GM23338 (cell line): ENCODE data around the gene ATG7. TPM values are rescaled to one million over a fixed set of nuclear protein-coding genes. Genes with fewer than 3 reads are reported as not detected.
"Not testable (repeated sequence)": the region's sequence is repeated elsewhere in the genome, so short reads cannot be mapped to it uniquely, and the experiment has no call there.

Experiments used
- ATAC-seq: fragments of 200-7000 bp; cut with Tn5 transposase; 3 replicates; pipeline ENCODE4 v1.9.1; 2020
- DNase-seq: peaks from one replicate; pipeline ENCODE4 v3.0.0-alpha.2; 2015; ENCODE audit warnings: low spot score
- H2AFZ ChIP-seq: fragments of 200-600 bp; sonication (generic); 2 replicates; pipeline ENCODE4 v1.8.0; 2016; ENCODE audit warnings: antibody characterized with exemption, mild to moderate bottlenecking, moderate library complexity
- H3F3A ChIP-seq: fragments of 200-600 bp; sonication (generic); replicated peaks from 2 replicates; pipeline ENCODE4 v1.8.0; 2017; ENCODE audit warnings: antibody characterized with exemption, mixed run types, low read depth
- H3K27ac ChIP-seq: fragments of 200-600 bp; sonication (generic); 2 replicates; pipeline ENCODE4 v1.6.1; 2016; ENCODE audit warnings: low read depth
- H3K27me3 ChIP-seq: fragments of 200-600 bp; sonication (generic); 2 replicates; pipeline ENCODE4 v1.8.0; 2016; ENCODE audit warnings: mild to moderate bottlenecking, mixed run types, moderate library complexity; ENCODE audit not compliant: insufficient read depth
- H3K36me3 ChIP-seq: fragments of 200-600 bp; sonication (generic); 2 replicates; pipeline ENCODE4 v1.8.0; 2016; ENCODE audit warnings: mild to moderate bottlenecking; ENCODE audit not compliant: insufficient read depth
- H3K4me1 ChIP-seq: fragments of 200-600 bp; sonication (generic); 2 replicates; pipeline ENCODE4 v1.8.0; 2016; ENCODE audit warnings: mild to moderate bottlenecking, moderate library complexity; ENCODE audit not compliant: insufficient read depth
- H3K4me2 ChIP-seq: fragments of 200-600 bp; sonication (generic); 2 replicates; pipeline ENCODE4 v1.7.1; 2017; ENCODE audit warnings: mixed run types
- H3K4me3 ChIP-seq: fragments of 200-600 bp; sonication (generic); 2 replicates; pipeline ENCODE4 v1.6.1; 2016; ENCODE audit warnings: mixed run types
- H3K79me2 ChIP-seq: fragments of 200-600 bp; sonication (generic); replicated peaks from 2 replicates; pipeline ENCODE4 v1.8.0; 2017; ENCODE audit warnings: mild to moderate bottlenecking; ENCODE audit not compliant: insufficient read depth
- H3K9me2 ChIP-seq: fragments of 200-600 bp; sonication (generic); 2 replicates; pipeline ENCODE4 v1.8.0; 2017; ENCODE audit not compliant: insufficient read depth
- H4K20me1 ChIP-seq: fragments of 200-600 bp; sonication (generic); replicated peaks from 2 replicates; pipeline ENCODE4 v1.8.0; 2017; ENCODE audit warnings: mild to moderate bottlenecking; ENCODE audit not compliant: insufficient read depth
- H3K27ac Mint-ChIP-seq: 2 replicates; pipeline ENCODE4 v1.8.0; 2020; ENCODE audit warnings: inconsistent platforms, mild to moderate bottlenecking, moderate library complexity, mixed read lengths
- H3K27me3 Mint-ChIP-seq: 3 replicates; pipeline ENCODE4 v1.8.0; 2022; ENCODE audit warnings: low read depth, mild to moderate bottlenecking, moderate library complexity, mixed read lengths, inconsistent platforms; ENCODE audit not compliant: insufficient read depth, poor library complexity
- H3K36me3 Mint-ChIP-seq: 3 replicates; pipeline ENCODE4 v1.8.0; 2021; ENCODE audit warnings: low read depth, mild to moderate bottlenecking, inconsistent platforms, moderate library complexity, mixed read lengths
- H3K4me1 Mint-ChIP-seq: 3 replicates; pipeline ENCODE4 v1.8.0; 2020; ENCODE audit warnings: mild to moderate bottlenecking, inconsistent platforms, mixed read lengths
- H3K4me3 Mint-ChIP-seq: 3 replicates; pipeline ENCODE4 v1.8.0; 2021; ENCODE audit warnings: moderate library complexity, mild to moderate bottlenecking, inconsistent platforms, mixed read lengths
- H3K9me3 Mint-ChIP-seq: 3 replicates; pipeline ENCODE4 v1.8.0; 2020; ENCODE audit warnings: moderate library complexity, mild to moderate bottlenecking, inconsistent platforms, mixed read lengths
- ETS1 ChIP-seq: IDR thresholded peaks from 2 replicates; pipeline ENCODE4 v1.6.1; 2016; ENCODE audit warnings: antibody characterized with exemption
- EZH2 ChIP-seq: fragments of 200-600 bp; sonication (generic); IDR thresholded peaks from one replicate; pipeline ENCODE4 v1.8.0; 2017; ENCODE audit warnings: antibody characterized with exemption, mild to moderate bottlenecking, low read depth; ENCODE audit not compliant: unreplicated experiment
- EZH2phosphoT487 ChIP-seq: fragments of 200-600 bp; sonication (generic); IDR thresholded peaks from one replicate; pipeline ENCODE4 v1.8.1; 2018; ENCODE audit warnings: antibody characterized with exemption; ENCODE audit not compliant: unreplicated experiment
- POLR2AphosphoS5 ChIP-seq: IDR thresholded peaks from 2 replicates; pipeline ENCODE4 v1.6.1; 2016; ENCODE audit warnings: antibody characterized with exemption, low read depth
- STAT1 ChIP-seq: IDR thresholded peaks from one replicate; pipeline ENCODE4 v1.6.1; 2016; ENCODE audit warnings: antibody characterized with exemption; ENCODE audit not compliant: unreplicated experiment
- ZNF114 ChIP-seq: fragments of 250-450 bp; sonication (Bioruptor Pico); IDR thresholded peaks from 2 replicates; pipeline ENCODE4 v1.5.0; 2020; ENCODE audit warnings: mild to moderate bottlenecking, moderate library complexity
- ZNF462 ChIP-seq: fragments of 250-450 bp; sonication (Bioruptor Pico); IDR thresholded peaks from 2 replicates; pipeline ENCODE4 v1.5.0; 2020; ENCODE audit warnings: mild to moderate bottlenecking, moderate library complexity
- polyA plus RNA-seq: library from polyadenylated mRNA; unstranded; fragments of >200 nt; fragmentation: Nextera tagmentation; extraction: Ambion mirVana; gene quantifications from 2 replicates; pipeline ENCODE4 v1.2.1, GENCODE V29; 2016
- total RNA-seq: library from RNA; depleted of rRNA; stranded (reverse); fragments of >200 nt; shearing (Covaris generic); gene quantifications from 2 replicates; pipeline ENCODE4 v1.2.3, GENCODE V29; 2014

ATG7 gene
- total and polyA plus RNA-seq, 2 experiments from 2014 or later, result 16.2 to 36.7 TPM

- H3K9me3 Mint-ChIP-seq, result peaks cover 3% of the 10 kb centered on the region
- peaks cover 4% of the 10 kb centered on the region; the same call in 1 of the 3 replicates for H3K36me3 Mint-ChIP-seq
- Histone ChIP-seq H3K4me2 (no peak overlapping the region), H3K27me3 (no peaks in the 10 kb centered on the region), H3K36me3 (no peaks in the 10 kb centered on the region), H3K4me3 (no peak overlapping the region), H3K9me2 (no peaks in the 10 kb centered on the region), H2AFZ (no peak overlapping the region), H4K20me1 (no peaks in the 10 kb centered on the region), H3K79me2 (no peaks in the 10 kb centered on the region), H3F3A (no peaks in the 10 kb centered on the region), H3K27ac (no peak overlapping the region), H3K4me1 (peaks cover 11% of the 10 kb centered on the region)
- H3K27me3 Mint-ChIP-seq, result peaks cover 6% of the 10 kb centered on the region
- peaks cover 21% of the 10 kb centered on the region for H3K4me1 Mint-ChIP-seq
- no peak for TF ChIP-seq POLR2AphosphoS5
- TF ChIP-seq ZNF114, result no peak
- TF ChIP-seq EZH2phosphoT487, result no peak
- TF ChIP-seq ZNF462 (CRISPR knock-in tag), result no peak
- TF ChIP-seq EZH2, result no peak
- no peak for TF ChIP-seq STAT1
- no peak for TF ChIP-seq ETS1
- DNase-seq (no peak), ATAC-seq (no peak)
- H3K4me3 Mint-ChIP-seq, result no peak overlapping the region
- no peak overlapping the region for H3K27ac Mint-ChIP-seq
These were observed 226.9 kb downstream of the ATG7 start for GRCh38 chr3:11499144-11499543.

- not testable (repeated sequence) for ATAC-seq, H3K27ac ChIP-seq
These were observed 230.2 kb downstream of the ATG7 start for GRCh38 chr3:11502413-11502812.

More at GRCh38 chr3:11502413-11502812, 230.2 kb downstream of the ATG7 start:
- not testable (repeated sequence) for H3K27me3 ChIP-seq, H3K4me3 Mint-ChIP-seq, H3K4me2 ChIP-seq, H4K20me1 ChIP-seq, H3K4me1 ChIP-seq, H3K4me3 ChIP-seq, H3F3A ChIP-seq, DNase-seq, H3K9me2 ChIP-seq, H3K27ac Mint-ChIP-seq, H2AFZ ChIP-seq, H3K36me3 ChIP-seq, H3K36me3 Mint-ChIP-seq, H3K79me2 ChIP-seq, H3K4me1 Mint-ChIP-seq, H3K9me3 Mint-ChIP-seq, H3K27me3 Mint-ChIP-seq
